ENCODE measurements around the gene STIMATE.
A peak's percentile ranks its signal among the peaks of the same experiment; 100 is the strongest.

STIMATE gene

DNA sequence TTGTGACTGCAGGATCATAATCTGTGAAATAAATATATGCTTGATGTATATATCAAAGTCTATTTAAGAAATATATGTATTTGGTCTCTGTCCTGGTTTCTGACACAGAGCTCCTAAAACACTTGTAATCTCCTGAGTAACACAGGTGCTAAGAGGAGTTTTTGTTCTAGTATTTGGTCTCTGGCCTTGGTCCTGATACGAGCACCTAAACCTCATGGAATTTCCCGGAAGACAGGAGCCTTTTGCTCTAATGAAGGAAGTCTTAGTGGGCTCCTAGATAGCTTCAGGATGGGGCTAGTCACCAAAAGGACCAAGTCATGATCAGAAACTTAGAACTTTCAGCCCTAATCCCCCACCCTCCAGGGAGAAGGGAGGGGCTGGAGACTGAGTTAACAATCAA, 43.3 kb downstream of the STIMATE start:
- H3K4me2 ChIP-seq (ENCODE audit: low read length), result no peak overlapping the region
- TF ChIP-seq EZH2 (IDR thresholded peaks at IDR 0.05; ENCODE audit: borderline replicate concordance, low read length), result no peak
- TF ChIP-seq, protein P1, sequence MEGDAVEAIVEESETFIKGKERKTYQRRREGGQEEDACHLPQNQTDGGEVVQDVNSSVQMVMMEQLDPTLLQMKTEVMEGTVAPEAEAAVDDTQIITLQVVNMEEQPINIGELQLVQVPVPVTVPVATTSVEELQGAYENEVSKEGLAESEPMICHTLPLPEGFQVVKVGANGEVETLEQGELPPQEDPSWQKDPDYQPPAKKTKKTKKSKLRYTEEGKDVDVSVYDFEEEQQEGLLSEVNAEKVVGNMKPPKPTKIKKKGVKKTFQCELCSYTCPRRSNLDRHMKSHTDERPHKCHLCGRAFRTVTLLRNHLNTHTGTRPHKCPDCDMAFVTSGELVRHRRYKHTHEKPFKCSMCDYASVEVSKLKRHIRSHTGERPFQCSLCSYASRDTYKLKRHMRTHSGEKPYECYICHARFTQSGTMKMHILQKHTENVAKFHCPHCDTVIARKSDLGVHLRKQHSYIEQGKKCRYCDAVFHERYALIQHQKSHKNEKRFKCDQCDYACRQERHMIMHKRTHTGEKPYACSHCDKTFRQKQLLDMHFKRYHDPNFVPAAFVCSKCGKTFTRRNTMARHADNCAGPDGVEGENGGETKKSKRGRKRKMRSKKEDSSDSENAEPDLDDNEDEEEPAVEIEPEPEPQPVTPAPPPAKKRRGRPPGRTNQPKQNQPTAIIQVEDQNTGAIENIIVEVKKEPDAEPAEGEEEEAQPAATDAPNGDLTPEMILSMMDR (IDR thresholded peaks at IDR 0.05; ENCODE audit: low read length), result no peak
- no peak overlapping the region for H3K27ac ChIP-seq (ENCODE audit: low read depth, low read length, poor library complexity, severe bottlenecking)
- H3K9ac ChIP-seq (ENCODE audit: low read length), result no peak overlapping the region
- H3K36me3 ChIP-seq (ENCODE audit: insufficient read depth, low read length), result peaks cover 22% of the 10 kb centered on the region; the same call in 1 of the 2 replicates
- H3K79me2 ChIP-seq (ENCODE audit: insufficient read depth, low read length), result no peaks in the 10 kb centered on the region
- no peak overlapping the region for H2AFZ ChIP-seq (ENCODE audit: low read length)
- no peaks in the 10 kb centered on the region for H3F3A ChIP-seq (ENCODE audit: insufficient read depth, low read length)
- H3K9me3 ChIP-seq (ENCODE audit: low read length), result no peaks in the 10 kb centered on the region
- H3K4me1 ChIP-seq (ENCODE audit: insufficient read depth, low read length, severe bottlenecking), result no peaks in the 10 kb centered on the region
- no peaks in the 10 kb centered on the region for H3K27me3 ChIP-seq (ENCODE audit: insufficient read depth, low read length)
- no peaks in the 10 kb centered on the region for H4K20me1 ChIP-seq (ENCODE audit: insufficient read depth, low read length)
- no peaks in the 10 kb centered on the region for H3K9me2 ChIP-seq (ENCODE audit: low read depth, low read length)
- no peak overlapping the region for H3K4me3 ChIP-seq (ENCODE audit: low read depth, low read length, poor library complexity, severe bottlenecking)

DNA sequence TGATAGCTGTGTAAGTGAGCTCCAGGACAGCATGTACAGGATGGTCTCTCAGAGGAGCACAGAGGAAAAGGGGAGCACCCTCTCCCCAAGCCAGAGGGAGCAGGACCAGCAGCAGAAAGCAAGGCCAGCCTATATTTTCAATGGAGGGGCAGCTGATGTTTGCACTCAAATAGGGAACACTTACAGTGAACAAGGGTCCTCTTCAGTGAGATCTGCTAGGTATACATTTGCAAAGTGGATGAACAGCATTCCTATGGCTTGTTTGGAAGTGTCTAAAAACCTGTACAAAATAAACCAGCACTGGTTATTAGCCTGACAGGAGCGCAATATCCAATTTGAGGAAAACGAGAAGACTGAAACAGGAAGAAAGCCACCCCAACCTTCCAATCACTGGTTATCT, 44.9 kb downstream of the STIMATE start:
- Histone ChIP-seq H3K9ac (ENCODE audit: low read length) (no peak overlapping the region), H3K9me2 (ENCODE audit: low read depth, low read length) (no peaks in the 10 kb centered on the region), H2AFZ (ENCODE audit: low read length) (no peak overlapping the region), H3K9me3 (ENCODE audit: low read length) (no peaks in the 10 kb centered on the region), H3K4me3 (ENCODE audit: low read depth, low read length, poor library complexity, severe bottlenecking) (no peak overlapping the region), H3K4me1 (ENCODE audit: insufficient read depth, low read length, severe bottlenecking) (no peaks in the 10 kb centered on the region), H4K20me1 (ENCODE audit: insufficient read depth, low read length) (no peaks in the 10 kb centered on the region), H3K79me2 (ENCODE audit: insufficient read depth, low read length) (no peaks in the 10 kb centered on the region), H3K36me3 (ENCODE audit: insufficient read depth, low read length) (peaks cover 34% of the 10 kb centered on the region; the same call in 1 of the 2 replicates), H3F3A (ENCODE audit: insufficient read depth, low read length) (no peaks in the 10 kb centered on the region), H3K4me2 (ENCODE audit: low read length) (no peak overlapping the region), H3K27me3 (ENCODE audit: insufficient read depth, low read length) (no peaks in the 10 kb centered on the region), H3K27ac (ENCODE audit: low read depth, low read length, poor library complexity, severe bottlenecking) (no peak overlapping the region)
- TF ChIP-seq, protein P1 (IDR thresholded peaks at IDR 0.05; ENCODE audit: low read length), result no peak
- no peak for TF ChIP-seq EZH2 (IDR thresholded peaks at IDR 0.05; ENCODE audit: borderline replicate concordance, low read length)

DNA sequence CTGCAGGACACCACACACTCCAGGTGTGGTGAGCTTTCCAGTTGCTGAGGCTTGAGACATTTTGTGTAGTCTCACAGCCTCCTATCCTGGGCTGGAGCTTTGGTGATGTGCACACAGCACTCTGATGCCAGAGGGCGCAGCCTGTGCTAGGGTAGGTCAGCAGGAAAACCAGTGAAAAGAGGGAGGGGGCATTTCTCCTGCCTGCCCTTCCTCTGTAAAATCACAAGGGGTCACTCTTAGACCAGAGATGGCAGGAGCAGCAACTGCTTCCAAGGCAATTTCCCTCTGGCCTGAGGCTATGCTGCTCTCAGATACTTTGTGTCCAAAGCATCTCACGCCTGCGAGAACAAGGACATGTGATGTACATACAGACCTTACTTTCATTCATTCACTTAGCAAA, 46.0 kb downstream of the STIMATE start:
- Histone ChIP-seq H3F3A (ENCODE audit: insufficient read depth, low read length) (no peaks in the 10 kb centered on the region), H3K4me2 (ENCODE audit: low read length) (no peak overlapping the region), H3K79me2 (ENCODE audit: insufficient read depth, low read length) (no peaks in the 10 kb centered on the region), H3K27ac (ENCODE audit: low read depth, low read length, poor library complexity, severe bottlenecking) (no peak overlapping the region), H3K36me3 (ENCODE audit: insufficient read depth, low read length) (peaks cover 34% of the 10 kb centered on the region; the same call in 1 of the 2 replicates), H3K9me3 (ENCODE audit: low read length) (no peaks in the 10 kb centered on the region), H3K9ac (ENCODE audit: low read length) (no peak overlapping the region), H3K4me1 (ENCODE audit: insufficient read depth, low read length, severe bottlenecking) (no peaks in the 10 kb centered on the region), H2AFZ (ENCODE audit: low read length) (no peak overlapping the region), H3K9me2 (ENCODE audit: low read depth, low read length) (no peaks in the 10 kb centered on the region), H3K27me3 (ENCODE audit: insufficient read depth, low read length) (no peaks in the 10 kb centered on the region), H4K20me1 (ENCODE audit: insufficient read depth, low read length) (no peaks in the 10 kb centered on the region), H3K4me3 (ENCODE audit: low read depth, low read length, poor library complexity, severe bottlenecking) (no peak overlapping the region)
- no peak for TF ChIP-seq EZH2 (IDR thresholded peaks at IDR 0.05; ENCODE audit: borderline replicate concordance, low read length)
- TF ChIP-seq, protein P1 (IDR thresholded peaks at IDR 0.05; ENCODE audit: low read length), result peak; percentile 77
